A549 (cell line): ENCODE data around the gene KCNQ1.

Experiments used
- CHD4 ChIP-seq: fragments of 200-600 bp; sonication (generic); IDR thresholded peaks from 2 replicates; pipeline ENCODE4 v1.6.1; 2016; ENCODE audit warnings: antibody characterized with exemption, mild to moderate bottlenecking, borderline replicate concordance
- CTCF ChIP-seq: fragments of >200 bp; sonication (Bioruptor Twin); formaldehyde crosslinking; IDR thresholded peaks from 3 replicates; pipeline ENCODE4 v1.5.1; 2016
- EP300 ChIP-seq, 2 experiments: fragments of >200 bp; sonication (Bioruptor Twin); formaldehyde crosslinking; IDR thresholded peaks; 2 replicates in 1 of 2; 3 replicates in 1 of 2; pipeline ENCODE4 v1.6.1; 2016 to 2017
- HOXA7 ChIP-seq: fragments of 250-450 bp; sonication (Bioruptor Pico); IDR thresholded peaks from 2 replicates; pipeline ENCODE4 v1.5.0; 2020; ENCODE audit warnings: mild to moderate bottlenecking, moderate library complexity
- JUNB ChIP-seq: fragments of >200 bp; sonication (Bioruptor Twin); formaldehyde crosslinking; IDR thresholded peaks from 2 replicates; pipeline ENCODE4 v1.6.1; 2016
- MYC ChIP-seq: IDR thresholded peaks from 2 replicates; pipeline ENCODE4 v1.6.1; 2012; ENCODE audit warnings: mild to moderate bottlenecking, inconsistent platforms, low read length, improper control_type of control experiment, borderline replicate concordance
- PHF8 ChIP-seq: fragments of 200-600 bp; sonication (generic); IDR thresholded peaks from 2 replicates; pipeline ENCODE4 v1.6.1; 2016; ENCODE audit warnings: low read depth, mild to moderate bottlenecking, antibody characterized with exemption, moderate library complexity, borderline replicate concordance
- POLR2A ChIP-seq: IDR thresholded peaks from 2 replicates; pipeline ENCODE4 v1.6.1; 2012; ENCODE audit warnings: mild to moderate bottlenecking, low read length
- REST ChIP-seq: fragments of 200-600 bp; sonication (generic); IDR thresholded peaks from 2 replicates; pipeline ENCODE4 v1.6.1; 2016; ENCODE audit warnings: antibody characterized with exemption, mild to moderate bottlenecking, moderate library complexity
- TF ChIP-seq, protein P1 (sequence below): IDR thresholded peaks from 2 replicates; pipeline ENCODE4 v1.6.1; 2012
- TF ChIP-seq, protein P2 (sequence below): fragments of 150-350 bp; IDR thresholded peaks from 2 replicates; pipeline ENCODE4 v1.6.1; 2014; ENCODE audit warnings: low read depth, mild to moderate bottlenecking, low read length

DNA sequence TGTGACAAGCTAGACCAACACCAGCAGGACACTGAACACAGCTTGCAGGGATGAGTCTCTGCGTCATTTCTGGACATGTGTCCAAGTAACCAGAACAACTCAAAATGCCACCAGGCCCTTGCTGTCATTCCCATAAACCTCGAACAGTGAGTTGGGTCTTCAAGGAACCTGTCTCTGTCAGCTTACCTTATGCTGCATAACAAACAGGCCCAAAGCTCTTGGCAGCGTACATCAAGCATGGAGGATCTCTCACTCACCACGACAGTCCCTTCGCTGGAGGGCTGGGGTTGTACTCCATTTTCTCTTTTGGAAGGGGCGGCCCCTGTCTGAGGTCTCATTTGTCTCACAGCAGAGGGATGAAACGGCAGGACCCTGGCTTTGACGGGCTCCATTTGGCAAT is 434.0 kb downstream of the KCNQ1 start:
- TF ChIP-seq POLR2A (no peak), CTCF (no peak), EP300 (IDR thresholded peaks at IDR 0.05) (no peak), PHF8 (no peak), HOXA7 (no peak), MYC (no peak), JUNB (no peak), CHD4 (no peak), REST (no peak)
- TF ChIP-seq, protein P1, sequence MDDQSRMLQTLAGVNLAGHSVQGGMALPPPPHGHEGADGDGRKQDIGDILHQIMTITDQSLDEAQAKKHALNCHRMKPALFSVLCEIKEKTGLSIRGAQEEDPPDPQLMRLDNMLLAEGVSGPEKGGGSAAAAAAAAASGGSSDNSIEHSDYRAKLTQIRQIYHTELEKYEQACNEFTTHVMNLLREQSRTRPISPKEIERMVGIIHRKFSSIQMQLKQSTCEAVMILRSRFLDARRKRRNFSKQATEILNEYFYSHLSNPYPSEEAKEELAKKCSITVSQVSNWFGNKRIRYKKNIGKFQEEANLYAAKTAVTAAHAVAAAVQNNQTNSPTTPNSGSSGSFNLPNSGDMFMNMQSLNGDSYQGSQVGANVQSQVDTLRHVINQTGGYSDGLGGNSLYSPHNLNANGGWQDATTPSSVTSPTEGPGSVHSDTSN: no peak
- TF ChIP-seq, protein P2, sequence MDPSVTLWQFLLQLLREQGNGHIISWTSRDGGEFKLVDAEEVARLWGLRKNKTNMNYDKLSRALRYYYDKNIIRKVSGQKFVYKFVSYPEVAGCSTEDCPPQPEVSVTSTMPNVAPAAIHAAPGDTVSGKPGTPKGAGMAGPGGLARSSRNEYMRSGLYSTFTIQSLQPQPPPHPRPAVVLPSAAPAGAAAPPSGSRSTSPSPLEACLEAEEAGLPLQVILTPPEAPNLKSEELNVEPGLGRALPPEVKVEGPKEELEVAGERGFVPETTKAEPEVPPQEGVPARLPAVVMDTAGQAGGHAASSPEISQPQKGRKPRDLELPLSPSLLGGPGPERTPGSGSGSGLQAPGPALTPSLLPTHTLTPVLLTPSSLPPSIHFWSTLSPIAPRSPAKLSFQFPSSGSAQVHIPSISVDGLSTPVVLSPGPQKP: no peak
